ENCODE measurements around the gene KRT14. TPM values are rescaled to one million over a fixed set of nuclear protein-coding genes. Genes with fewer than 3 reads are reported as not detected.
"Not testable (repeated sequence)": the region's sequence is repeated elsewhere in the genome, so short reads cannot be mapped to it uniquely, and the experiment has no call there.

KRT14 gene
- total RNA-seq, 2 donors from 2014 or later = 6.9 to 18.7 TPM

DNA sequence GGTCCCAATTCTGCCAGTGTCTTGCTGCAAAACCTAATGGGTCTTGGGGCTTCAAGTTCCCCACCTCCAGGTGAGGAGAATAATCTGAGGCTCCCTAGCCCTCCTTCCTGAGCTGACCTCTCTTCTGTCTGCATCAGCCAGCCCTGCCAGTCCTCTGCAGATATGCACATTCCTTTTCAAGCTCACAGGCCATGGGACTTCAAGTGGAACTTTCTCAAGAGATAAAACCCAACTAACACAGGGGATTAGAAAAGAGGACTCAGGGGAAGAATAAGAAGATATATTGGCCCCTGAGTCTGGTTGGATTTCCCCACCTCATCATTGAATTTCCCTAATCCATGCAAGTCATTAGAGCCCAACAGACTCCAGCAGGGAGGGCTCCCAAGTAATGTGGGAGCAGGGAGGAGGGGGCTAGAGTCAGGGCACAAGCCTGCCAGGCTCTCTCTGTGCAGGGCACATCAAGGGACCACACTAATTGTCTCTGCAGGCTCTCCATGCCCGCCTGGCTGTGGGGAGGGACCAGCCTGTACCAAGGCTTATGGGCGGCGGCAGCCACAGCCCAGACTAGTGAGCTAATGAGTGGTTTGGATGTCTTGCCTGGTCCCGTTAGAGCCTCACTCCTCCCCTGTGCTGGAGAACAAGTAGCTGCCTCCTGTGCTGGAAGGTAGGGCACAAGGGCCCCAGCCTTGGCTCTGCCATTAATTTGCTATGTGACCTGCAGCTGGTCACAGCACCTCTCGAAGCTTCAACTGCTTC, 1.2 kb downstream of the KRT14 start:
- H3K4me3 ChIP-seq = no peak overlapping the region
- TF ChIP-seq, protein P1, sequence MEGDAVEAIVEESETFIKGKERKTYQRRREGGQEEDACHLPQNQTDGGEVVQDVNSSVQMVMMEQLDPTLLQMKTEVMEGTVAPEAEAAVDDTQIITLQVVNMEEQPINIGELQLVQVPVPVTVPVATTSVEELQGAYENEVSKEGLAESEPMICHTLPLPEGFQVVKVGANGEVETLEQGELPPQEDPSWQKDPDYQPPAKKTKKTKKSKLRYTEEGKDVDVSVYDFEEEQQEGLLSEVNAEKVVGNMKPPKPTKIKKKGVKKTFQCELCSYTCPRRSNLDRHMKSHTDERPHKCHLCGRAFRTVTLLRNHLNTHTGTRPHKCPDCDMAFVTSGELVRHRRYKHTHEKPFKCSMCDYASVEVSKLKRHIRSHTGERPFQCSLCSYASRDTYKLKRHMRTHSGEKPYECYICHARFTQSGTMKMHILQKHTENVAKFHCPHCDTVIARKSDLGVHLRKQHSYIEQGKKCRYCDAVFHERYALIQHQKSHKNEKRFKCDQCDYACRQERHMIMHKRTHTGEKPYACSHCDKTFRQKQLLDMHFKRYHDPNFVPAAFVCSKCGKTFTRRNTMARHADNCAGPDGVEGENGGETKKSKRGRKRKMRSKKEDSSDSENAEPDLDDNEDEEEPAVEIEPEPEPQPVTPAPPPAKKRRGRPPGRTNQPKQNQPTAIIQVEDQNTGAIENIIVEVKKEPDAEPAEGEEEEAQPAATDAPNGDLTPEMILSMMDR (IDR thresholded peaks at IDR 0.05) = no peak

DNA sequence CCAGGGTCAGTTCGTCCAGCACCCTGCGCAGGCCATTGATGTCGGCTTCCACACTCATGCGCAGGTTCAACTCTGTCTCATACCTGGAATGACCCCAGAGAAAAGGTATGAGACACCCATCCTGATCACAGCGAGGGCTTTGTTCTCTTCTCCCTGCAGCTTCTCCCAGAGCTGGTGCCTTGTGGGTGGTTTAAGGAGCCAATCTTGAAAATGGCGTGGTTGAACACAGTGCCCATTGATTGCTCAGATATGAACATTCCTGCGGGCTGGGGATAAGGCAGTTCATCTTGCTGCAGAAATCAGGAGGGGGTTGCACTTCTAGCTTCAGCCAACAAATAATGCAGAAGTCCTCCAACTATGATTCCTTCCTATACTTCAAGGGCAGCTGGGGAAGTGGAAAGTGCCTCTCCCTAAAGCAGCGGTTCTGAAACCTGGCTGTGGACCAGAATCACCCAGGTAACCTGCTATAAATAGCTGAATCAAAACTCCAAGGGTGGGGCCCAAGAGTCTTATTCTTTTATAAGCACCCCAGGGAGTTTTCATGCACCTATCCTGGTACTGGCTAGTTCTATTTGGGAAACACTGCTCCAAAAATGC, 2.3 kb downstream of the KRT14 start:
- not testable (repeated sequence) for H3K4me3 ChIP-seq; H3K27me3 ChIP-seq (replicated peaks; ENCODE audit: insufficient read depth); H3K27ac ChIP-seq; DNase-seq (ENCODE audit: low spot score); H3K9me3 ChIP-seq; H3K36me3 ChIP-seq; ATAC-seq (ENCODE audit: insufficient number of reproducible peaks, low FRiP score, low read depth)
- peaks cover 5 to 22% of the 10 kb centered on the region in 2 donors for H3K4me1 ChIP-seq (ENCODE audit: control insufficient read depth in 1 of 2, low read depth in 2 of 2)

More for the DNA sequence above, 1.2 kb downstream of the KRT14 start:
- no peaks in the 10 kb centered on the region for H3K9me3 ChIP-seq
- H3K27me3 ChIP-seq (replicated peaks; ENCODE audit: insufficient read depth) = no peaks in the 10 kb centered on the region
- ATAC-seq (ENCODE audit: insufficient number of reproducible peaks, low FRiP score, low read depth) (no peak), DNase-seq (ENCODE audit: low spot score) (no peak)
- H3K4me1 ChIP-seq (ENCODE audit: control insufficient read depth in 1 of 2, low read depth in 2 of 2) = peaks cover 5 to 17% of the 10 kb centered on the region in 2 donors
- H3K36me3 ChIP-seq = no peaks in the 10 kb centered on the region
- H3K27ac ChIP-seq = no peak overlapping the region

- Histone ChIP-seq H3K27ac (no peak overlapping the region), H3K4me1 (ENCODE audit: control insufficient read depth in 1 of 2, low read depth in 2 of 2) (peaks cover 3 to 18% of the 10 kb centered on the region in 2 donors), H3K4me3 (no peak overlapping the region), H3K9me3 (no peaks in the 10 kb centered on the region), H3K36me3 (no peaks in the 10 kb centered on the region), H3K27me3 (replicated peaks; ENCODE audit: insufficient read depth) (no peaks in the 10 kb centered on the region)
- DNase-seq (ENCODE audit: low spot score) (no peak), ATAC-seq (ENCODE audit: insufficient number of reproducible peaks, low FRiP score, low read depth) (no peak)
- TF ChIP-seq, protein P1 (IDR thresholded peaks at IDR 0.05) = no peak
These were observed 3.3 kb downstream of the KRT14 start for GRCh38 chr17:41583137-41584127.

DNA sequence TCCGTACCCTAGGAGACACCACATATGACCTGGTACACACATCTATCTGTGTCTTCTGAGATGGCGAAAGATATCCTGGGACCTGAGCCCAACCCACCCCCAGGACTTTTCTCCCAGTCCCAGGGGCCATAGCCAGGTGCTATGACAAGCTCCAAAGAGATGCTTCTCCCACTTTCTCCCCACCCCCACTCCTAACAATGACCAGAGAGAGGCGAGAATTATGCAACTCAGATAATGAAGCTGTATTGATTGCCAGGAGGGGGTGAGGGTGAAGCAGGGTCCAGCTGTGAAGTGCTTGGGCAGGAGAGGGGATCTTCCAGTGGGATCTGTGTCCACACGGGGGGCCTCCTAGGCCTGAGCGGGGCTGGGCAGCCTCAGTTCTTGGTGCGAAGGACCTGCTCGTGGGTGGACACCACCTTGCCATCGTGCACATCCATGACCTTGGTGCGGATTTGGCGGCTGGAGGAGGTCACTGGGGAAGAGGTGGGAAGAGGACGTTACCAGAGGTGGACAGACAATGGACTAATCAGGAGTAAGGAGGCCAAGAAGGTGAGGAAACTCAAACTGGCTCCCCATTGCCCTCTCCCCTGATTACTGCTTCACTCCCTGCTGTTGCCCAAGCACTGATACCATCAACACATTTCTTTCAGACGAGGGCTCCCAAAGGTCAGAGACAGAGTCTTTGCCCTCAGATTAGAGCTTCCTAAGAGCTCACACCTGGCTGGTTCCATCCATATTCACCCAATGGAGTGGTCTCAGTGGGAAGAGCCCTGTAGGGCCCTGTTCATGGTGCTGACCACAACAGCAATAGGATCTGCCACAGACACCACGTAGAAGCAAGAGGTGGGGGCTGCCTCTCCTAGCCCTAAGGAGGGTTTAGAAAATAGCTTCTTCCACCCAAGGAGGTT, 4.4 kb downstream of the KRT14 start:
- not testable (repeated sequence) for H3K4me3 ChIP-seq; H3K9me3 ChIP-seq; H3K27me3 ChIP-seq (replicated peaks; ENCODE audit: insufficient read depth); H3K27ac ChIP-seq; ATAC-seq (ENCODE audit: insufficient number of reproducible peaks, low FRiP score, low read depth); DNase-seq (ENCODE audit: low spot score); H3K36me3 ChIP-seq
- peaks cover 3 to 15% of the 10 kb centered on the region in 2 donors for H3K4me1 ChIP-seq (ENCODE audit: control insufficient read depth in 1 of 2, low read depth in 2 of 2)

- DNase-seq (ENCODE audit: low spot score) (no peak), ATAC-seq (ENCODE audit: insufficient number of reproducible peaks, low FRiP score, low read depth) (no peak)
- no peak overlapping the region for H3K4me3 ChIP-seq
- no peak overlapping the region for H3K27ac ChIP-seq
- H3K9me3 ChIP-seq = no peaks in the 10 kb centered on the region
- TF ChIP-seq, protein P1 (IDR thresholded peaks at IDR 0.05) = no peak
- peaks cover 3 to 15% of the 10 kb centered on the region in 2 donors for H3K4me1 ChIP-seq (ENCODE audit: control insufficient read depth in 1 of 2, low read depth in 2 of 2)
- no peaks in the 10 kb centered on the region for H3K27me3 ChIP-seq (replicated peaks; ENCODE audit: insufficient read depth)
- no peaks in the 10 kb centered on the region for H3K36me3 ChIP-seq
These were observed 5.2 kb downstream of the KRT14 start for GRCh38 chr17:41581366-41582060.

Data from thoracic aorta (tissue), 2 donors.